Activated T-helper 1 cell treated with anti-CD3 and anti-CD28 coated beads, Interleukin-12 subunit alpha, Interleukin-12 subunit beta, Interleukin-2, Interleukin-4 antibody, amounts not matched to agents 30 ng/mL and 10 ng/mL and 1 ng/mL, durations not matched to agents 14 hours and 24 hours and 36 hours (primary cell): ENCODE data around the gene PGLYRP2. TPM values are rescaled to one million over a fixed set of nuclear protein-coding genes. Genes with fewer than 3 reads are reported as not detected.

Source experiments
- DNase-seq: peaks from one replicate; pipeline ENCODE4 v3.0.0; 2021; ENCODE audit warnings: low spot score
- H3K27ac Mint-ChIP-seq: one replicate; pipeline ENCODE4 v1.8.0; 2021; ENCODE audit warnings: mild to moderate bottlenecking, mixed read lengths
- H3K27me3 Mint-ChIP-seq: one replicate; pipeline ENCODE4 v1.8.0; 2022; ENCODE audit warnings: mild to moderate bottlenecking, moderate library complexity, mixed read lengths; ENCODE audit not compliant: insufficient read depth
- H3K36me3 Mint-ChIP-seq: one replicate; pipeline ENCODE4 v1.8.0; 2021; ENCODE audit warnings: low read depth, mixed read lengths
- H3K4me1 Mint-ChIP-seq: one replicate; pipeline ENCODE4 v1.8.0; 2021; ENCODE audit warnings: low read depth, mixed read lengths
- H3K4me3 Mint-ChIP-seq: one replicate; pipeline ENCODE4 v1.8.0; 2021; ENCODE audit warnings: mild to moderate bottlenecking, moderate library complexity, mixed read lengths
- H3K9me3 Mint-ChIP-seq: one replicate; pipeline ENCODE4 v1.8.0; 2021; ENCODE audit warnings: mixed read lengths
- intact Hi-C: fragments of 100-400 bp; cut with micrococcal nuclease; formaldehyde crosslinking; loops from one replicate; pipeline ENCODE4 v1.15.1; 2024
- total RNA-seq: library from RNA; stranded (reverse); gene quantifications from 2 replicates; pipeline ENCODE4 v1.2.3, GENCODE V29; 2022

PGLYRP2 gene
- total RNA-seq, 1 donor from 2014 or later, result not detected

GRCh38 chr19:15428956-15429824, 50.1 kb downstream of the PGLYRP2 start:
- intact Hi-C loops, result no loop called here
- no peak overlapping the region for H3K27ac Mint-ChIP-seq
- H3K4me3 Mint-ChIP-seq, result peak overlapping the region; percentile 26
- no peaks in the 10 kb centered on the region for H3K9me3 Mint-ChIP-seq
- DNase-seq, result no peak
- H3K36me3 Mint-ChIP-seq, result peaks cover 32% of the 10 kb centered on the region
- no peaks in the 10 kb centered on the region for H3K27me3 Mint-ChIP-seq
- H3K4me1 Mint-ChIP-seq, result peaks cover 34% of the 10 kb centered on the region

- no peak overlapping the region for H3K27ac Mint-ChIP-seq
- no peak for DNase-seq
- H3K9me3 Mint-ChIP-seq, result no peaks in the 10 kb centered on the region
- H3K27me3 Mint-ChIP-seq, result no peaks in the 10 kb centered on the region
- H3K4me3 Mint-ChIP-seq, result no peak overlapping the region
- peaks cover 40% of the 10 kb centered on the region for H3K36me3 Mint-ChIP-seq
- peaks cover 28% of the 10 kb centered on the region for H3K4me1 Mint-ChIP-seq
- intact Hi-C loops, result no loop called here
Observed at GRCh38 chr19:15427991-15428471, 51.3 kb downstream of the PGLYRP2 start.

GRCh38 chr19:15427350-15427700, 52.0 kb downstream of the PGLYRP2 start:
- intact Hi-C loops, result no loop called here
- Mint-ChIP-seq H3K4me3 (no peak overlapping the region), H3K4me1 (peaks cover 26% of the 10 kb centered on the region), H3K9me3 (no peaks in the 10 kb centered on the region), H3K27me3 (no peaks in the 10 kb centered on the region), H3K27ac (peak overlapping the region; percentile 55), H3K36me3 (peaks cover 46% of the 10 kb centered on the region)
- DNase-seq, result no peak

GRCh38 chr19:15426485-15427349, 52.6 kb downstream of the PGLYRP2 start:
- DNase-seq, result no peak
- Mint-ChIP-seq H3K27ac (peak overlapping the region; percentile 40), H3K36me3 (peaks cover 47% of the 10 kb centered on the region), H3K4me1 (peaks cover 24% of the 10 kb centered on the region), H3K9me3 (no peaks in the 10 kb centered on the region), H3K27me3 (no peaks in the 10 kb centered on the region), H3K4me3 (no peak overlapping the region)
- intact Hi-C loops, result no loop called here

GRCh38 chr19:15425321-15425950, 53.9 kb downstream of the PGLYRP2 start:
- no peak for DNase-seq
- H3K36me3 Mint-ChIP-seq, result peaks cover 43% of the 10 kb centered on the region
- no peaks in the 10 kb centered on the region for H3K9me3 Mint-ChIP-seq
- intact Hi-C loops, result no loop called here
- no peaks in the 10 kb centered on the region for H3K27me3 Mint-ChIP-seq
- peaks cover 11% of the 10 kb centered on the region for H3K4me1 Mint-ChIP-seq
- no peak overlapping the region for H3K4me3 Mint-ChIP-seq
- H3K27ac Mint-ChIP-seq, result no peak overlapping the region

- Mint-ChIP-seq H3K9me3 (no peaks in the 10 kb centered on the region), H3K27ac (no peak overlapping the region), H3K4me3 (no peak overlapping the region), H3K4me1 (peaks cover 8% of the 10 kb centered on the region), H3K27me3 (no peaks in the 10 kb centered on the region), H3K36me3 (peaks cover 44% of the 10 kb centered on the region)
- no peak for DNase-seq
- intact Hi-C loops, result no loop called here
Observed at GRCh38 chr19:15424692-15425272, 54.5 kb downstream of the PGLYRP2 start.

GRCh38 chr19:15424121-15424520, 55.2 kb downstream of the PGLYRP2 start:
- Mint-ChIP-seq H3K4me3 (no peak overlapping the region), H3K27ac (no peak overlapping the region), H3K4me1 (peaks cover 8% of the 10 kb centered on the region), H3K36me3 (peaks cover 45% of the 10 kb centered on the region), H3K9me3 (no peaks in the 10 kb centered on the region), H3K27me3 (no peaks in the 10 kb centered on the region)
- DNase-seq, result no peak
- intact Hi-C loops, result no loop called here

GRCh38 chr19:15423130-15423529, 56.2 kb downstream of the PGLYRP2 start:
- no peak for DNase-seq
- Mint-ChIP-seq H3K36me3 (peaks cover 44% of the 10 kb centered on the region), H3K9me3 (no peaks in the 10 kb centered on the region), H3K27ac (no peak overlapping the region), H3K27me3 (no peaks in the 10 kb centered on the region), H3K4me3 (no peak overlapping the region), H3K4me1 (peaks cover 8% of the 10 kb centered on the region)
- intact Hi-C loops, result no loop called here

- no peak overlapping the region for H3K27ac Mint-ChIP-seq
- no peak for DNase-seq
- no peaks in the 10 kb centered on the region for H3K9me3 Mint-ChIP-seq
- intact Hi-C loops, result no loop called here
- peaks cover 42% of the 10 kb centered on the region for H3K36me3 Mint-ChIP-seq
- no peak overlapping the region for H3K4me3 Mint-ChIP-seq
- H3K27me3 Mint-ChIP-seq, result no peaks in the 10 kb centered on the region
- peaks cover 8% of the 10 kb centered on the region for H3K4me1 Mint-ChIP-seq
Observed at GRCh38 chr19:15422296-15423075, 56.8 kb downstream of the PGLYRP2 start.

- no peak for DNase-seq
- Mint-ChIP-seq H3K4me1 (peaks cover 13% of the 10 kb centered on the region), H3K27ac (no peak overlapping the region), H3K27me3 (no peaks in the 10 kb centered on the region), H3K4me3 (no peak overlapping the region), H3K36me3 (peaks cover 36% of the 10 kb centered on the region), H3K9me3 (no peaks in the 10 kb centered on the region)
- intact Hi-C loops, result no loop called here
Observed at GRCh38 chr19:15421721-15422260, 57.5 kb downstream of the PGLYRP2 start.

- Mint-ChIP-seq H3K4me3 (no peak overlapping the region), H3K27ac (no peak overlapping the region), H3K4me1 (peaks cover 14% of the 10 kb centered on the region), H3K36me3 (peaks cover 33% of the 10 kb centered on the region), H3K9me3 (no peaks in the 10 kb centered on the region), H3K27me3 (no peaks in the 10 kb centered on the region)
- intact Hi-C loops, result no loop called here
- DNase-seq, result no peak
Observed at GRCh38 chr19:15421136-15421695, 58.1 kb downstream of the PGLYRP2 start.
